Measurements from ENCODE around the gene ZNF654. TPM values are rescaled to one million over a fixed set of nuclear protein-coding genes. Genes with fewer than 3 reads are reported as not detected.

ZNF654 gene
- total RNA-seq, 2 experiments from 2014 or later = 6.5 to 7.6 TPM

DNA sequence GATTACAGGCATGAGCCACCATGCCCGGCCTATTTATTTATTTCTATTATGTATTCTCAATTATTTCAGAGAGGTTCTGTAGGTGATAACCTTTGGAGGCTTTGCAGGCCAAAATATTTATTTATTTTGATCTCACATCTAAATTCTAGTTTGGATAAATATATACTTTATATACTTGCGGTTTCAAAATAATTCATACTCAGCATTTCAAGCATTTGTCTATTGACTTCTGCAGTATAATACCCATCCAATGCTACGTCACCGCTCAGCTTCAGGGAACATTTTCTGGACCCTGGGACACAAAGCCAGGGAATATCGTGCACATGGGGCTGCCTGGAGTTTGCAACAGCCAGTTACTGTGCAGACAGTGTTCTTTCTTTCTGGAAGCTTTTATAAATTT lies 22.8 kb upstream of the ZNF654 start:
- ChIA-PET CTCF (interaction anchor here (0.6 kb wide), 1 partner anchor 77 kb away, joined by 3 read pairs; no protein-coding TSS in a partner anchor), POLR2A (no interaction called here)
- intact Hi-C loops (cut with DNase I, micrococcal nuclease) = no loop called here
- Mint-ChIP-seq H3K27me3 (no peaks in the 10 kb centered on the region), H3K4me3 (no peak overlapping the region), H3K9me3 (no peaks in the 10 kb centered on the region), H3K36me3 (ENCODE audit: low read depth) (no peaks in the 10 kb centered on the region), H3K4me1 (ENCODE audit: low read depth) (peaks cover 35% of the 10 kb centered on the region), H3K27ac (no peak overlapping the region)
- no peak for ATAC-seq (ENCODE audit: poor library complexity)
- no peak overlapping the region for H3K27ac ChIP-seq (ENCODE audit: low read depth in 1 of 2, low read length in 2 of 2)
- H3K9me3 ChIP-seq (ENCODE audit: control insufficient read depth in 1 of 2, insufficient read depth in 1 of 2, low read length in 2 of 2) = no peaks in the 10 kb centered on the region
- H3K36me3 ChIP-seq (ENCODE audit: insufficient read depth, low read length) = no peaks in the 10 kb centered on the region
- DNase-seq = no peak
- H3K4me3 ChIP-seq (ENCODE audit: low read length) = no peak overlapping the region
- TF ChIP-seq, protein P1, sequence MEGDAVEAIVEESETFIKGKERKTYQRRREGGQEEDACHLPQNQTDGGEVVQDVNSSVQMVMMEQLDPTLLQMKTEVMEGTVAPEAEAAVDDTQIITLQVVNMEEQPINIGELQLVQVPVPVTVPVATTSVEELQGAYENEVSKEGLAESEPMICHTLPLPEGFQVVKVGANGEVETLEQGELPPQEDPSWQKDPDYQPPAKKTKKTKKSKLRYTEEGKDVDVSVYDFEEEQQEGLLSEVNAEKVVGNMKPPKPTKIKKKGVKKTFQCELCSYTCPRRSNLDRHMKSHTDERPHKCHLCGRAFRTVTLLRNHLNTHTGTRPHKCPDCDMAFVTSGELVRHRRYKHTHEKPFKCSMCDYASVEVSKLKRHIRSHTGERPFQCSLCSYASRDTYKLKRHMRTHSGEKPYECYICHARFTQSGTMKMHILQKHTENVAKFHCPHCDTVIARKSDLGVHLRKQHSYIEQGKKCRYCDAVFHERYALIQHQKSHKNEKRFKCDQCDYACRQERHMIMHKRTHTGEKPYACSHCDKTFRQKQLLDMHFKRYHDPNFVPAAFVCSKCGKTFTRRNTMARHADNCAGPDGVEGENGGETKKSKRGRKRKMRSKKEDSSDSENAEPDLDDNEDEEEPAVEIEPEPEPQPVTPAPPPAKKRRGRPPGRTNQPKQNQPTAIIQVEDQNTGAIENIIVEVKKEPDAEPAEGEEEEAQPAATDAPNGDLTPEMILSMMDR (IDR thresholded peaks at IDR 0.05) = no peak
- peaks cover 4% of the 10 kb centered on the region for H3K4me1 ChIP-seq (ENCODE audit: insufficient read depth, low read length)
- no peaks in the 10 kb centered on the region for H3K27me3 ChIP-seq (ENCODE audit: control insufficient read depth in 1 of 2, insufficient read depth in 2 of 2, low read length in 2 of 2)

- no peak for ATAC-seq (ENCODE audit: poor library complexity)
- H3K4me3 Mint-ChIP-seq = no peak overlapping the region
Measured at GRCh38 chr3:88038566-88038965, 20.5 kb upstream of the ZNF654 start.

GRCh38 chr3:88040529-88040928 lies 18.5 kb upstream of the ZNF654 start:
- Histone ChIP-seq H3K27me3 (ENCODE audit: control insufficient read depth in 1 of 2, insufficient read depth in 2 of 2, low read length in 2 of 2) (no peaks in the 10 kb centered on the region), H3K9me3 (ENCODE audit: control insufficient read depth in 1 of 2, insufficient read depth in 1 of 2, low read length in 2 of 2) (no peaks in the 10 kb centered on the region), H3K27ac (ENCODE audit: low read depth in 1 of 2, low read length in 2 of 2) (no peak overlapping the region), H3K4me1 (ENCODE audit: insufficient read depth, low read length) (no peaks in the 10 kb centered on the region), H3K4me3 (ENCODE audit: low read length) (no peak overlapping the region), H3K36me3 (ENCODE audit: insufficient read depth, low read length) (no peaks in the 10 kb centered on the region)
- H3K9me3 Mint-ChIP-seq = no peaks in the 10 kb centered on the region
- peaks cover 5% of the 10 kb centered on the region for H3K4me1 Mint-ChIP-seq (ENCODE audit: low read depth)
- POLR2A ChIA-PET = no interaction called here
- no peaks in the 10 kb centered on the region for H3K27me3 Mint-ChIP-seq
- CTCF ChIA-PET = no interaction called here
- intact Hi-C loops (cut with DNase I, micrococcal nuclease) = no loop called here
- H3K27ac Mint-ChIP-seq = no peak overlapping the region
- TF ChIP-seq, protein P1 (IDR thresholded peaks at IDR 0.05) = no peak
- H3K36me3 Mint-ChIP-seq (ENCODE audit: low read depth) = no peaks in the 10 kb centered on the region
- DNase-seq (no peak), ATAC-seq (ENCODE audit: poor library complexity) (no peak)
- H3K4me3 Mint-ChIP-seq = no peak overlapping the region

More at GRCh38 chr3:88038566-88038965, 20.5 kb upstream of the ZNF654 start:
- no peaks in the 10 kb centered on the region for H3K27me3 ChIP-seq (ENCODE audit: control insufficient read depth in 1 of 2, insufficient read depth in 2 of 2, low read length in 2 of 2)
- no peaks in the 10 kb centered on the region for H3K36me3 Mint-ChIP-seq (ENCODE audit: low read depth)
- no peaks in the 10 kb centered on the region for H3K9me3 Mint-ChIP-seq
- ChIA-PET CTCF (no interaction called here), POLR2A (interaction anchor here (1.2 kb wide), 1 partner anchor 20 kb away, joined by 3 read pairs; the partner anchor contains the start of genes CGGBP1 and ZNF654)
- TF ChIP-seq, protein P1 (IDR thresholded peaks at IDR 0.05) = no peak
- peaks cover 12% of the 10 kb centered on the region for H3K4me1 Mint-ChIP-seq (ENCODE audit: low read depth)
- no peaks in the 10 kb centered on the region for H3K4me1 ChIP-seq (ENCODE audit: insufficient read depth, low read length)
- H3K9me3 ChIP-seq (ENCODE audit: control insufficient read depth in 1 of 2, insufficient read depth in 1 of 2, low read length in 2 of 2) = no peaks in the 10 kb centered on the region
- H3K36me3 ChIP-seq (ENCODE audit: insufficient read depth, low read length) = no peaks in the 10 kb centered on the region
- intact Hi-C loops (cut with DNase I, micrococcal nuclease) = no loop called here
- no peak overlapping the region for H3K27ac ChIP-seq (ENCODE audit: low read depth in 1 of 2, low read length in 2 of 2)
- no peak for DNase-seq
- no peaks in the 10 kb centered on the region for H3K27me3 Mint-ChIP-seq
- H3K4me3 ChIP-seq (ENCODE audit: low read length) = no peak overlapping the region
- H3K27ac Mint-ChIP-seq = no peak overlapping the region
